ENCODE results near the gene AP1G2. TPM values are rescaled to one million over a fixed set of nuclear protein-coding genes. Genes with fewer than 3 reads are reported as not detected.
"Not testable (repeated sequence)": the region's sequence is repeated elsewhere in the genome, so short reads cannot be mapped to it uniquely, and the experiment has no call there.

The AP1G2 gene
- total RNA-seq, 1 donor from 2014 or later: 56.2 TPM

- Histone ChIP-seq H3K4me1 (no peaks in the 10 kb centered on the region), H3K36me3 (no peaks in the 10 kb centered on the region), H3K4me3 (no peak overlapping the region), H3K9me3 (no peaks in the 10 kb centered on the region), H3K27ac (no peak overlapping the region), H3K27me3 (no peaks in the 10 kb centered on the region)
- no peak for TF ChIP-seq CTCF (IDR thresholded peaks at IDR 0.05)
- no peak for DNase-seq (ENCODE audit: low spot score in 2 of 2)
- intact Hi-C loops (cut with DNase I): no loop called here
Observed at GRCh38 chr14:23612802-23613201, 45.2 kb upstream of the AP1G2 start.

GRCh38 chr14:23612354-23612732, 44.8 kb upstream of the AP1G2 start:
- Histone ChIP-seq H3K4me3 (no peak overlapping the region), H3K36me3 (no peaks in the 10 kb centered on the region), H3K4me1 (no peaks in the 10 kb centered on the region), H3K27ac (no peak overlapping the region), H3K27me3 (no peaks in the 10 kb centered on the region), H3K9me3 (no peaks in the 10 kb centered on the region)
- intact Hi-C loops (cut with DNase I): no loop called here
- no peak for TF ChIP-seq CTCF (IDR thresholded peaks at IDR 0.05)
- DNase-seq (ENCODE audit: low spot score in 2 of 2): no peak

GRCh38 chr14:23610815-23611289, 43.3 kb upstream of the AP1G2 start:
- no peak overlapping the region for H3K4me3 ChIP-seq
- H3K27me3 ChIP-seq: no peaks in the 10 kb centered on the region
- no peaks in the 10 kb centered on the region for H3K9me3 ChIP-seq
- no peaks in the 10 kb centered on the region for H3K4me1 ChIP-seq
- TF ChIP-seq CTCF (IDR thresholded peaks at IDR 0.05): no peak
- intact Hi-C loops (cut with DNase I): no loop called here
- no peak for DNase-seq (ENCODE audit: low spot score in 2 of 2)
- no peaks in the 10 kb centered on the region for H3K36me3 ChIP-seq
- no peak overlapping the region for H3K27ac ChIP-seq

- Histone ChIP-seq H3K36me3 (no peaks in the 10 kb centered on the region), H3K27ac (no peak overlapping the region), H3K9me3 (no peaks in the 10 kb centered on the region), H3K4me1 (no peaks in the 10 kb centered on the region), H3K27me3 (no peaks in the 10 kb centered on the region), H3K4me3 (no peak overlapping the region)
- TF ChIP-seq CTCF (IDR thresholded peaks at IDR 0.05): no peak
- no peak for DNase-seq (ENCODE audit: low spot score in 2 of 2)
- intact Hi-C loops (cut with DNase I): no loop called here
Observed at GRCh38 chr14:23610090-23610814, 42.7 kb upstream of the AP1G2 start.

GRCh38 chr14:23609411-23610089, 42.0 kb upstream of the AP1G2 start:
- intact Hi-C loops (cut with DNase I); H3K27ac ChIP-seq; H3K9me3 ChIP-seq: not testable (repeated sequence)

GRCh38 chr14:23609001-23609400, 41.4 kb upstream of the AP1G2 start:
- H3K27me3 ChIP-seq: no peaks in the 10 kb centered on the region
- TF ChIP-seq CTCF (IDR thresholded peaks at IDR 0.05): no peak
- no peak overlapping the region for H3K4me3 ChIP-seq
- intact Hi-C loops (cut with DNase I): no loop called here
- H3K4me1 ChIP-seq: no peaks in the 10 kb centered on the region
- no peak overlapping the region for H3K27ac ChIP-seq
- H3K9me3 ChIP-seq: no peaks in the 10 kb centered on the region
- no peak for DNase-seq (ENCODE audit: low spot score in 2 of 2)
- no peaks in the 10 kb centered on the region for H3K36me3 ChIP-seq

More at GRCh38 chr14:23609411-23610089, 42.0 kb upstream of the AP1G2 start:
- not testable (repeated sequence) for H3K4me1 ChIP-seq; DNase-seq (ENCODE audit: low spot score in 2 of 2); H3K36me3 ChIP-seq; H3K27me3 ChIP-seq; H3K4me3 ChIP-seq

Measured in ascending aorta (tissue), 2 donors.